HG03097 (cell line): ENCODE measurements around the gene PTPN4.

Source experiments
- ATAC-seq: cut with Tn5 transposase; IDR thresholded peaks from one replicate; pipeline ENCODE4 v1.9.1; 2021; ENCODE audit not compliant: unreplicated experiment, low FRiP score

Gene PTPN4

DNA sequence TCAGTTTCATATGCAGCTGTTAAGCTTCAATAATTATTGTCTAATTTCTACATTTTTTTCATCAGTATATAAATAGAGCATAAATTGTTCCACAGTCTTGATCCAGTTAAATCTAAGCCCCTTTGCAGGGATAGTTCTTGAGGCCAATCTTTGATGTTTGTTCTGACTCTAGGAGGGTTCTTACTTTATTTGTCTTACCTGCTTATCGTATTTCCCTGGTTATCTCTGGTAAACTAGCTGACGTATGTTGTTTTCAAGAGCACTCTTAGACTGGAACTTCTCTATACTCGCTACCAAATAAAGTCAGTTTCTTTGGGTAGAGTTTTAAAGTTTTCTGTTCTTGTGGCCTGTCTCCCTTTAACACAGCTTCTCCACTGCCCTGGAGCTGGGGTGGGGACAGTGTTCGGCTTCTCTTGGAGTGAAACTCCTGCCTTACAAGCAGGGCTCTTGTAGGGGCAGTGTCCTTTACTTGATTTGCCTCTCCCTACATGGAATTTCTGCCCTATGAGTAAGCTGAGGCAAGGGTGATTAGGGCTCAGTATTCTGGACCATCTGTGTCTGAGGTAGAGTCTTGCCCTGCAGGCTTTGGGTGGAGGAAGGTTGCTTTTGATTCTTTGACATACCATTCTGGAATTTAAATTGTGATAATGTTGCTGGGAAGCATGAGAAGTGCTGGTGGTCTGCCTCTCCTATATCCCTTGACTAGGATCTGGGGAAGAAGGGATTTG, 90.3 kb downstream of the PTPN4 start:
- no peak for ATAC-seq

DNA sequence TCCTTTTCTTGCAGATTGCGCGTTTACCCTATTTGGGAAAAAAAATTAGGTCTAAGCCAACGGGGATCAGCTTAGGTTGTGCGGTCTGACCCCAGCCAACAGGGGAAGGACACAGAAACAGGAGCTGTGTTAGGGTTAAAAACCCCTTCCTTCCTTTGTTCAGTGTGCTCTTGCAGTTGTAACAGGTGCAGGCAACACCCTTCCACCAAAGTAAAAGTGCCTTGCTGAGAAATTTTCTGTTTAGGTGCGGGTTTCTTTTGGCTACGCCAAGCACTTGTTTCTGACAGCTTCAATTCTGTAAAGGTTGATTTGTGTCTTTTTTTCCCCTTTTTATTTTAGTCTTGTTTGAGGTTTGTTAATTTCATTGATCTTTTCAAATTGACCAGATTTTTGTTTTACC, 92.5 kb downstream of the PTPN4 start:
- no peak for ATAC-seq

DNA sequence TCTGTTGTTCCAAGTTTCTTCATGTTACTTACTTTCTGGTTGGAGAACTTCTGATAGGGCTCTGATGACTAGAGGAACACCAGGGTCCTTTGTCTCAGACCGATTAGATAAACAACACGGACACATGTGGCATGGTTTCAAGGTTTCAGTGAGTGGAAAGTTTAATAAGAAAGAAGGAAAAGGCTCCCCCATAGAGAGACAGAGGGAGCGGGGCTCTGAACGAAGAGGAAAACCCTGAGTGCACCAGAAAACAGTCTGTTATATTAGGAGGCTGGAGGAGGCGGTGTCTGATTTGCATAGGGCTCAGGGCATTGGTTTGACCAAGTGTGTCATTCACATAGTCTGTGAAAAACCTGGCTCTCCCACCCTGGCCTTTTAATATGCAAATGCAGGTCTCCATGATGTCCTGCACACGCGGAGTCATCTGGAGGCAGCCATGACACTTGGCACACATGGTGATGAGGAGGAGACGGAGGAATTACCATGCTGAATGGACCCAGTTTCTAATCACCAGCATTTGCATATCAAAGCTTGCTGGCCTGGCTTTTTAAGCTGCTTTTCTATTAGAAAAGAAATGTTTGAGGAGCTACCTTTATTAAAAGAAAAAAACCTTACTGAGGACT, 94.2 kb downstream of the PTPN4 start:
- ATAC-seq = no peak

DNA sequence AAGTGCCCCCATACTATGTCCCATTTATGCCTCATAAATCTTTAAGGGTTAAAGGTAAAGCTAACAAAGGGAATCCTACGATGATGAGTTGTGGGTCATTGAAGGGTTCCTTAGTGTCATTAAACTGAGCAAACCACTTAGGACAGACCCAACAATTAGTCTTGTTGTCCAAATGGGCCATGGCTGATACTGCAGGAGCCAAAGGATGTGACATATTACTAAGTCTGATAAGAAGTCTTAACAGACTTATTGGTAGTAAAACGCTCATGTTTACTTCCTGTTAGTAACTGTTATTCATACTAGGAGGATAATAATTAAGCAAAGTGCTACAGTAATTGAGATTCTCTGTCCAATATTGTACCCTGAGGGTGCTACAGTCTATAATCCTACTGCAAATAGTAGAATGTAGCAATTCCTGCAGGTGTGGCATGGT, 96.8 kb downstream of the PTPN4 start:
- ATAC-seq = no peak

DNA sequence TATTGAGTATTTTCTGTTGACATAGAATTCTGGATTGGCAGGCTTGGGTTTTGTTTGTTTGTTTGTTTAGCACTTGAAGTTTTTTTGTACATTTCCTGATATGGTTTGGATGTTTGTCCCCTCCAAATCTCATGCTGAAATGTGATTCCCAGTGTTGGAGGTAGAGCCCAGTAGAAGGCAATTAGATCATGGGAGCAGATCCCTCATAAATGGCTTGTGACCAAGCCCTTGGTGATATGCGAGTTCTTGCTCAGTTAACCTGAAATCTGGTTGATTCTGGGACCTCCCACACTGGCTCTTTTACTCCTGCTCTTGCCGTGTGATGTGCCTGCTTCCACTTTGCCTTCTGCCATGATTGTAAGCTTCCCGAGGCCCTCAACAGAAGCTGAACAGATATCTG, 98.0 kb downstream of the PTPN4 start:
- ATAC-seq = no peak

DNA sequence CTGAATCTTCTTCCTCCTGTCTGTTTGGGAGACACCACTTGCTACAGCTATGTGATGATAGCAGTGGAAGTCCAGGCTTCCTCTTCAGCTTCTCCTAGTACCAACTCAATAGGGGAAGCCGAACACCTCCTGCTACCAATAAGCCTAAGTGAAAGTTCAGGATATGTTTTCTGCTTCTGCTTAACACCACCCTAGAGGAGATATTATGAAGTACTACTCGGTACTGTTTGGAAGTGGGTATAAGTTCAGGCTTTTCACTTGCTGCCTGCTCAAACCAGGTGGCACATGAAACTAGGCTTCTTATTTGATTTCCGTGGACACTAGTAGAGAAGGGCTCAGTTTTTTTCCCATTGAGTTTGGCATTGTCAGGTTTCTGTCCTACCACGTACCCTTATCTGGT, 99.8 kb downstream of the PTPN4 start:
- no peak for ATAC-seq

DNA sequence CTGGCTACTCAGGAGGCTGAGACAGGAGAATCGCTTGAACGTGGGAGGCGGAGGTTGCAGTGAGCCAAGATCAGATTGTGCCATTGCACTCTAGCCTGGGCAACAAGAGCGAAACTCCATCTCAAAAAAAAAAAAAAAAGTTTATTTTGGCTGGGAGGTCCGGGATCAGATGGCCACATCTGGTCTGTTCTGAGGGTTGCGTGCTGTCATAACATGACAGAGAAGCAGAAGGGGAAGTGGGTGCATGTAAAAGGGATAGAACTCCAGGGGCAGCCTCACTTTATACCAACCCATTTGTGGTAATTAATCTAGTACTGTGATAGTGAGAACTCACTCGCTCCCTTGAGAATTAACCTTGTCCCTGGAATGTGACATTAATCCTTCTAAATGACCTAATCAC, 101.2 kb downstream of the PTPN4 start:
- no peak for ATAC-seq

DNA sequence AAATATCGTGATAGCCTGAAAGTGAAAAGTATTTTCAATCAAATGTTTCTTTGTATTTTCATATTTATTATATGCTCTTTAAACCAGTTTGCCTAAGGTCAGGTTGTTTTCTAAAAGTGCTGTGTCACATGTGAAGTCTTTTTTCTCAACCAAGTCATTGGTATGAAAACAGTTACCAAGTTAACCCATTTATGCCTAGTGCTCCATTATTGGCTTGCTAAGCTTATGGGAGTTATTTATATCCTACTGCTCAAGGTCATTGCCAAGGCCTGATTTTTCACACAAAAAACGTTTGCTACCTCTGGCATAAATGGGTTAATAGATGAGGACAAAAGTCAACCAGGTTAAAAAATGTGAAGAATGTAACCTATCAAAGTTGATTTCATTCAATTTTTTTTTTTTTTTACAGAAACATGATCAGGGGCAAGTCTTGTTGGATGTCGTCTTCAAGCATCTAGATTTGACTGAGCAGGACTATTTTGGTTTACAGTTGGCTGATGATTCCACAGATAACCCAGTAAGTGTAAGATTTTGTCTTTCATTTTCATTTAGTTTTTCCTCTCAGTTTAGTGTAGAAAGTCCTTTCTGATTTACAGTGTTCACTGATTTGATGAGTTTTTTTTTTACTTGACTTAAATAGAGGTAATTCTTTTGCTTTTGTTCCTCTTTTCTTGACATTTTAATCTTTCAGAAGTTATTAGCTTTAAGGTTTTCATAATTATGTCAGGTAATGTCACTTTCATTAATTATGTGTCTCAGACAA, 102.6 kb downstream of the PTPN4 start:
- no peak for ATAC-seq

DNA sequence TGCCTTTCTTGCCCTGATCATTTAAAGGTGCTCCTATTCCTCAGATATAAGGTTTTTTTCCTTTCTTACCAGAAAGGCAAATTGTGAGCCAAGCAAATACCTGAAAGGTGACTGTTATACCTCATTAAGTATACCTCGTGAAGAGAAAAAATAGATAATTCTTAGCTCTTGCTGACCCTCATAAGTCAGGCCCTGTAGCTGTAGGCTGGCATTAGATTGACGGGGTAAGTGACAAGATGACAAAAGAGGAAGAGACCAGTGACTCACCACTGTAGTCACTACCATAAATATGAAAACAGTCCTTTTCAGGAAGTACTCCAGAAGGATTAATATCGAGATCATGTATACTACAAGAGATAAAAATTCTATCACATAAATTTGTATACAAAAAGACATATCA, 104.6 kb downstream of the PTPN4 start:
- no peak for ATAC-seq

DNA sequence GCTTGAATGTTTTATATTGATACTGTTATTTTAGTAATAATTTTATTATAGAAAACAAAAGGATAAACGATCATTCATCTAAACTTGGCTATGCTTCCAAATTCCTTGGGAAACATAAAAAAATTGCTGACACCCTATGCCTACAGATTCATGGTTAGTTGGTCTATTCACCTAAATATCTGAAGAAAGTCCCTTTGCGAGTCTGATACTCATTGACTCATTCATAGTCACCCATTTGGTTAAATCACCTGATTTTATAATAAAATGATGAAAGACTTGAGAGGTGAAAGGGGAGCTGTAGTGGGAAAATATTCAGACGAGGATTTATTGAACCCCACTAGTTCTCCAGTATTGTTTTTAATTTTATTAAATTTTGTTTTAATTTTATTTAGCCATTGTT, 112.0 kb downstream of the PTPN4 start:
- no peak for ATAC-seq

DNA sequence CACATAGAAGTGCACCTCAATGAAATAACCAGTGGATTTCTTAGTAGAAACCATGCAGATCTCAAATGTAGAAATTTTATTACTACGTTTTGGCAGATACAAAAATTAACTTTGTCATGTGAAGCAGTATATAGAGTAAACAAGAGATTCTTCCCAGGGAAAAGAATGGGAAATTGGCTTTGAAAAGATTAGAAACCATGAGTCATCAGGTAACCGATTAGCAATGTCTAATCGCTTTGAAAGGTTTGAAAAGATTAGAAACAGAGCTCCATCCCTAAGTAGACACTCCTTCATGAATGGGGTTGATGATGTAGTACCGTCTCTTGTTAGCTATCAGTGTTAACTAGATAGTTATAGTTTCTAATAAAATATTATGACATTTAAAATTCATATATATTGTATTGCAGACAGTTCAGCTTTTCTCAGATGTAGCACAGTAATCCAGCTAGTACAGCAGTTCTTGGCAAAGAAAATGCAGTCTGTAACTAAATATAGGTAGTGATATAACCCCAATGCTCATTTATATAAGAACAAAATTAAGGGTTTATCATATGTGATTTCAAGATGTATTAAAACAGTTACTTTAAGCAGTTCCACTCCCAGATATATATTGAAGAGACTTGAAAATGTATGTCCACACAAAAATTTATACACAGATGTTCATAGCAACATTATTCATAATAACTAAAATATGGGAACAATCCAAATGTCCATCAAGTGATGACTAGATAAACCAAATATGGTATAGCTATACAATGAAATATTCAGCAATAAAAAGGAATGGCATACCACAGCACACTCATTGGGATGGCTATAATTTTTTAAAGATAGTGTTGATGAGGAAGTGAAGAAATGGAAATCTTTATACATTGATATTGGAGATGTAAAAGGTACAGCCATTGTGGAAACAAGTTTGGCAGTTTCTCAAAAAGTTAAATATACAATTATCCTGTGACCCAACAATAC, 113.9 kb downstream of the PTPN4 start:
- ATAC-seq = no peak

DNA sequence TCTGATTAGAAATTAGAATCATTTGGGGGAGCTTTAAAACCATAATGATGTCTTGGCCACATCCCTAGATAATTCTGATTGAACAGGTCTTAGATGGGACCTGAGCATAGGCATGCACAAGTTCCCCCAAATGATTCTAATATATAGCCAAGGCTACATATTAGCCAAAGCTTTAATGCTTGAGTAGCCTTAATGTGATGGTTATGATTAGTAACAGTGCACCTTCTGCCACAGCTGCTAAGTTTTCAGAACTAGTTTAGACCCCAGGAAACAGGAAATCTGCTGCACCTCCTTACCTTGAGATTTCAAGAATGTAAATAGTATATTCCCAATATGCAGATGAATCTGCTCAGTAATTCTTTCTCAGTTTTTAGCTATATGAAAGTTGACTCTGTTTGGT, 119.8 kb downstream of the PTPN4 start:
- ATAC-seq = peak; percentile 95

DNA sequence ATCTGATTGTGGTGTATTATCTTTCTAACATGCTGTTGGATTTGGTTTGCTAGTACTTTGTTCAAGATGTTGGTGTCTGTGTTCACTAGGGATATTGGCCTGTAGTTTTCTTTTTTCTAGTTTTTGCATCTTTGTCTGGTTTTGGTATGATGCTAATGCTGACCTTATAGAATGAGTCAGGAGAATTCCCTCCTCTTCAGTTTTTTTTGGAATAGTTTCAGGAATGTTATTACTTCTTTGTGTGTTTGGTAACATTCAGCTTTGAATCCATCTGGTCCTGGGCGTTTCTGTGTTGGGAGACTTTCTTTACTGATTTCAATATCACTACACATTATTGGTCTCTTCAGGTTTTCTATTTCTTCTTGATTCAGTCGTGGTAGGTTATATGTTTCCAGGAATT, 129.0 kb downstream of the PTPN4 start:
- ATAC-seq = no peak

DNA sequence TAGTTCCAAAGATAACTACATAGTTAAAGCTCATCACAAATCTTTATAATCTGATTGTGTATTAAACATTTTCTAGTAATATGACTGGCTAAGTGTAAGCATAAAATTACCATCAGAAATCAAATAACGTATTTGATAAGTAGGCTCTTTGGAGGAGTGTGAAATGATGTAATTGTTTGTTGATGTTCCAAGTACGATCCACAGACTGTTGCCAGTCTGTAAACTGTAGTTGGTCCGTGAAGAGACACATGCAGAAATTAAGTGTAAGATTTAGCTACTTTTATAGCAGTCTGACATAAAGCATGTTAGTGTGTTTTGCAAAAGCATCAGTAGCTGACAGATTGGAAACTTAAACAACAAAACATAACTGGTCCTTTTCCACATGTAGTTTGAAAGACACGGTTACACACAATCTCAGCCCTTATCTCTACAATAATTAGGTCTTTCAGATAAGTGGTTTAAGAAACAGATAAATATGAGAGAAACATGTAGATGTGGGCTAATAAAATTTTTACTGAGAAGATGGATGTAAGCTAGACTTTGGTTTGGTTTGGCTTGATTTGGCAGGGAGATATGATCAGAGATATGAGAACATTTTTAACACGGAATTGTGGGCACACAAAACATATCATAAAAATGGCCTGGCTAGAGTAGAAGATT, 138.1 kb downstream of the PTPN4 start:
- no peak for ATAC-seq

DNA sequence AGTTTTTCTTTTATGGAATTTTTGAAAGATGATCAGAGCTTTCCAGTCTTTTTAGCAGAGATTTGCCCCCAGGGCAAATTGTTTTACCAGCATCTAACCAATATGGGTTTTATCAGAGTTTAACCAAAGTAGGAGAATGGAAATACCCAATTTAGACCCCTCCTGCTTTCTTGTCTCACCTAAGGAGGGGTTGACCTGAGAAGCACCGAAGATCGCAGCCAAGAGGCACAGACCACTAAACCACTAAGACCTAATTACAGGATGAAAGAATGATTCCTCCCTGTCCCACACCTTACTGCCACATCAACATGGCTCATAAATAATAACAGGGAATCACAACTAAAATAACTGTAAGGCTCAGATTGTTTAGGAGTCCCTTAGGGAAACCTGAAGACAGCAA, 141.3 kb downstream of the PTPN4 start:
- ATAC-seq = no peak

DNA sequence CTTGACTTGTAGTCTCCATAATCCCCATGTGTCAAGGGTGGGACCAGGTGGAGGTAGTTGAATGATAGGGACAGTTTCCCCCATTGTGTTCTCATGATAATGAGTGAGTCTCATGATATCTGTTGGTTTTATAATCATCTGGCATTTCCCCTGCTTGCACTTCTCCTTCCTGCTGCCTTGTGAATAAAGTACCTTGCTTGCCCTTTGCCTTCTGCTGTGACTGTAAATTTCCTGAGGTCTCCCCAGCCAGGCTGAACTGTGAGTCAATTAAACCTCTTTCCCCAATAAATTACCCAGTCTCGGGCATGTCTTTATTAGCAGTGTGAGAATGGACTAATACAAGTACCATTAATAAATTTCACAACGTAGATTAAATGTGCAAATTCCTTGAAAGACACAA, 150.8 kb downstream of the PTPN4 start:
- ATAC-seq = no peak

DNA sequence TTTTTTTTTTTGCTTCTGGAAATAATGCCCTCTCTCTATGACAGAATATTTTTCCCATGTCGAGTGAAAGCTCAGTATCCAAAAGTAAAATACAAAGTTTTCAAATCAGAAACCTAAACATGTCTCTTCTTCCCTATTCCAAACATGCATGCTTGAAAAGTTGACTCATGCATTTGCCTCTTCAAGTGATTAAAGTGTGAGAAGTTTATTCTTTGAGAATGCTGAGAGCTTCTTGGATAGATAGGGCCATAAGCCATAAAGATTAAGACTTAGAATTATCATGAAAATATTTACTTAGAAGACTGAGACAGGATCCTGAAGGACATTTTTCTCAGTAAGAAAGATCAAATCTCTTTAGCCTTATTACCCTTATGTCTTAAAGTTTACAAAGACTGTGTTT, 154.5 kb downstream of the PTPN4 start:
- ATAC-seq = no peak

DNA sequence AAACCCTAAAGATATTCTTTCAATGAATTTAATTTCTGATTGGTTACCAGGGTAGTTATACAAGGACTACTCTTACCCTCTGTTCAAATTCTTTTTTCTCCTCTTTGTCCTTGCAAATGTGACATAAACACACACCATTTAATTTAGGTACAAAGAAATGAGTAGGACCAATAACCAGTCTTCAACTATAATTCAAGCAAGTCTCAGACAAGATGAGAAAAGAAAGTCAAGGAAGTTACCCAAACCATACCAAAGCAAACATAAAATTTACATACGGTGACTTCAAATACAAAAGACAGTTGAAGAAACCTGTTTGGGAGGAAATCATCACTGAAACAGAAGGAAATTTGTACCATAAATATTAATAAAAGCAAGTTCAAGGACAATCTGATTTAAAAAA, 162.1 kb downstream of the PTPN4 start:
- ATAC-seq = no peak

DNA sequence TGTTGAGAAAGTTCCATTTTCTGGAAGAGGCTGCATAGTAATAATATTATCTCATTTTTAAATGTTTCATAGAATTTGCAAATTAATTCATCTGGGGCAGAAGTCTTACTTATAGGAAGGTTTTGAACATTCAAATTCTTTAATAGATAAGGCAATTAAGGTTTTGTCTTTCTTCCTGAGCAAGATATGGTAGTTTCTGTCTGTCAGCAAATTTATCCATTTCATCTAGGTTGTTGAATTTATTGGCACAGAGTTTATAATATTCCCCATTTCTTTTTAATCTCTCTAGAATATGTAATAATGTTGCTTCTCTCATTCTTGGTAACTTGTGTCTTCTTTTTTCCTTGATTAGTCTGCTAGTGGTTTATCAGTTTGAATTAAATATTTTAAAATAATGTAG, 163.0 kb downstream of the PTPN4 start:
- ATAC-seq = no peak

DNA sequence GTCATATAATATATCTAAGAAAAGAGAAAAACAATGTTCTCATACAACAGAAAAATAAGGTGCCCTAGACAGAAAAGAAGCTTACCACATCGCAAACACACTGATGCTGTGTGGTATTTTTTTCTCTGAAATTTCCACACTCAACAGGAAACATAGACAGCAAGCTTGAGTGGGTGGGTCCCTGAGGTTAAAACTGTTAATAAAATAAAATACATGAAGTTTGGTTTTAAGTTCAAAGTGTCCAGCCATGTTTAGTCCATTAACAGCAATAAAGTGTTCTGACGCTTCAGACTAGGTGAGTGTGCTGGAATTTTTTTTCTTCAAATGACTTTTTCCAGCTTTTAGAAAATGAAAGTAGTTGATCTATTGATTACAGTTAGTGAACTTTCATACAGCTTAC, 169.8 kb downstream of the PTPN4 start:
- ATAC-seq = no peak
